ENCODE measurements around the gene RERE.
"Not testable (repeated sequence)": the region's sequence is repeated elsewhere in the genome, so short reads cannot be mapped to it uniquely, and the experiment has no call there.

Gene RERE

GRCh38 chr1:8604041-8604945, 213.1 kb downstream of the RERE start:
- DNase-seq (ENCODE audit: low read depth in 2 of 2): no peak

- DNase-seq (ENCODE audit: low read depth in 2 of 2): no peak
Measured at GRCh38 chr1:8603220-8603616, 214.2 kb downstream of the RERE start.

GRCh38 chr1:8602471-8603219, 214.8 kb downstream of the RERE start:
- DNase-seq (ENCODE audit: low read depth in 2 of 2): no peak

GRCh38 chr1:8600336-8600735, 217.1 kb downstream of the RERE start:
- DNase-seq (ENCODE audit: low read depth in 2 of 2): no peak

- DNase-seq (ENCODE audit: low read depth in 2 of 2): no peak
Measured at GRCh38 chr1:8599646-8600212, 217.7 kb downstream of the RERE start.

GRCh38 chr1:8598783-8599182, 218.7 kb downstream of the RERE start:
- no peak for DNase-seq (ENCODE audit: low read depth in 2 of 2)

- no peak for DNase-seq (ENCODE audit: low read depth in 2 of 2)
Measured at GRCh38 chr1:8598060-8598724, 219.2 kb downstream of the RERE start.

GRCh38 chr1:8597455-8597854, 220.0 kb downstream of the RERE start:
- no peak for DNase-seq (ENCODE audit: low read depth in 2 of 2)

GRCh38 chr1:8595941-8596340, 221.5 kb downstream of the RERE start:
- DNase-seq (ENCODE audit: low read depth in 2 of 2): no peak

GRCh38 chr1:8595332-8595731, 222.1 kb downstream of the RERE start:
- no peak for DNase-seq (ENCODE audit: low read depth in 2 of 2)

GRCh38 chr1:8593292-8593691, 224.1 kb downstream of the RERE start:
- DNase-seq (ENCODE audit: low read depth in 2 of 2): not testable (repeated sequence)

- DNase-seq (ENCODE audit: low read depth in 2 of 2): no peak
Measured at GRCh38 chr1:8591569-8591968, 225.9 kb downstream of the RERE start.

- DNase-seq (ENCODE audit: low read depth in 2 of 2): no peak
Measured at GRCh38 chr1:8590721-8591351, 226.6 kb downstream of the RERE start.

GRCh38 chr1:8589571-8589970, 227.9 kb downstream of the RERE start:
- DNase-seq (ENCODE audit: low read depth in 2 of 2): no peak

GRCh38 chr1:8587784-8588183, 229.7 kb downstream of the RERE start:
- DNase-seq (ENCODE audit: low read depth in 2 of 2): no peak

- DNase-seq (ENCODE audit: low read depth in 2 of 2): no peak
Measured at GRCh38 chr1:8586438-8586837, 231.0 kb downstream of the RERE start.

- no peak for DNase-seq (ENCODE audit: low read depth in 2 of 2)
Measured at GRCh38 chr1:8584316-8584715, 233.1 kb downstream of the RERE start.

- DNase-seq (ENCODE audit: low read depth in 2 of 2): no peak
Measured at GRCh38 chr1:8583031-8583430, 234.4 kb downstream of the RERE start.

GRCh38 chr1:8580566-8580965, 236.9 kb downstream of the RERE start:
- no peak for DNase-seq (ENCODE audit: low read depth in 2 of 2)

- DNase-seq (ENCODE audit: low read depth in 2 of 2): no peak
Measured at GRCh38 chr1:8578936-8579335, 238.5 kb downstream of the RERE start.

GRCh38 chr1:8578132-8578877, 239.1 kb downstream of the RERE start:
- DNase-seq (ENCODE audit: low read depth in 2 of 2): no peak

Data from stimulated activated CD8-positive, alpha-beta memory T cell treated with anti-CD3 and anti-CD28 coated beads, Interleukin-2, amount 100 ng/mL, for 1 hour (primary cell).